Uterus (tissue), 2 donors: ENCODE measurements around the gene CAMK1D.

ENCODE experiments used
- CTCF ChIP-seq, 4 experiments: fragments of 200-600 bp in 2 of 4; fragments of 450-650 bp in 2 of 4; sonication (generic) in 2 of 4; IDR thresholded peaks; one replicate each; pipeline ENCODE4 v1.5.1; 2016 to 2019; ENCODE audit warnings: antibody characterized with exemption in 4 of 4, mild to moderate bottlenecking in 2 of 4, moderate library complexity in 1 of 4
- POLR2A ChIP-seq, 2 donors: fragments of 450-650 bp; IDR thresholded peaks; one replicate each; pipeline ENCODE4 v1.6.1; 2016; ENCODE audit warnings: antibody characterized with exemption in 2 of 2, mild to moderate bottlenecking in 1 of 2, moderate library complexity in 1 of 2

- no peak for TF ChIP-seq CTCF (IDR thresholded peaks at IDR 0.05)
- TF ChIP-seq POLR2A (IDR thresholded peaks at IDR 0.05) = no peak
Measured at GRCh38 chr10:12828736-12829135, 479.4 kb downstream of the CAMK1D start.
